ENCODE measurements around the gene SDE2. TPM values are rescaled to one million over a fixed set of nuclear protein-coding genes. Genes with fewer than 3 reads are reported as not detected.

Gene SDE2
- total RNA-seq, 1 donor from 2014 or later = 20.0 TPM

DNA sequence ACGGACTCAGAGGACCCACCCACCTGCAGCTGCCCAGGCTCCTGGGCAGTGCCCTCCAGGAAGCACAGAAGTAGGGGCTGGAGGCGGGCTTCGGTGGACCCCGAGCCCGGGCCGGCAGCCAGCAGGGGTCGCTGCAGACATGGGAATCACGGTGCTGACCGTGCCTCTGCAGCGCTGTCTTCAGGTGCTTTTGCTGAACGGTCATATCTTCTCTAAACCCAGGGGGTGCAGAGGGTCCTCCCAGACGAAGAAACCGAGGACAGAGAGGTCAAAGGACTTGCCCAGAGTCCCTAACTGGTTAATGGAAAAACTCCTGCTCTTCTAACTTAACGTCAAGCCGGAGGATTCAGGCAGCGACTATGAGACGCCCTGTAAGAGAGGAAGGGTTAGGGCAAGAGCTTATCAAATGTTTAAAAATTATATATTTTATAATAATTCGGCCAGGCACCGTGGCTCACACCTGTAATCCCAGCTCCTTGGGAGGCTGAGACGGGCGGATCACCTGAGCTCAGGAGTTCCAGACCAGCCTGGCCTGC lies 36.6 kb downstream of the SDE2 start:
- Mint-ChIP-seq H3K27ac (ENCODE audit: unreplicated experiment) (no peak overlapping the region), H3K27me3 (ENCODE audit: unreplicated experiment) (peaks cover 7% of the 10 kb centered on the region), H3K36me3 (ENCODE audit: unreplicated experiment) (no peaks in the 10 kb centered on the region), H3K4me1 (ENCODE audit: unreplicated experiment) (no peaks in the 10 kb centered on the region), H3K9me3 (ENCODE audit: unreplicated experiment) (no peaks in the 10 kb centered on the region), H3K4me3 (ENCODE audit: unreplicated experiment) (no peak overlapping the region)
- TF ChIP-seq, protein P1, sequence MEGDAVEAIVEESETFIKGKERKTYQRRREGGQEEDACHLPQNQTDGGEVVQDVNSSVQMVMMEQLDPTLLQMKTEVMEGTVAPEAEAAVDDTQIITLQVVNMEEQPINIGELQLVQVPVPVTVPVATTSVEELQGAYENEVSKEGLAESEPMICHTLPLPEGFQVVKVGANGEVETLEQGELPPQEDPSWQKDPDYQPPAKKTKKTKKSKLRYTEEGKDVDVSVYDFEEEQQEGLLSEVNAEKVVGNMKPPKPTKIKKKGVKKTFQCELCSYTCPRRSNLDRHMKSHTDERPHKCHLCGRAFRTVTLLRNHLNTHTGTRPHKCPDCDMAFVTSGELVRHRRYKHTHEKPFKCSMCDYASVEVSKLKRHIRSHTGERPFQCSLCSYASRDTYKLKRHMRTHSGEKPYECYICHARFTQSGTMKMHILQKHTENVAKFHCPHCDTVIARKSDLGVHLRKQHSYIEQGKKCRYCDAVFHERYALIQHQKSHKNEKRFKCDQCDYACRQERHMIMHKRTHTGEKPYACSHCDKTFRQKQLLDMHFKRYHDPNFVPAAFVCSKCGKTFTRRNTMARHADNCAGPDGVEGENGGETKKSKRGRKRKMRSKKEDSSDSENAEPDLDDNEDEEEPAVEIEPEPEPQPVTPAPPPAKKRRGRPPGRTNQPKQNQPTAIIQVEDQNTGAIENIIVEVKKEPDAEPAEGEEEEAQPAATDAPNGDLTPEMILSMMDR (IDR thresholded peaks at IDR 0.05) = peak; percentile 55
- DNase-seq (ENCODE audit: extremely low spot score, unreplicated experiment) = no peak

DNA sequence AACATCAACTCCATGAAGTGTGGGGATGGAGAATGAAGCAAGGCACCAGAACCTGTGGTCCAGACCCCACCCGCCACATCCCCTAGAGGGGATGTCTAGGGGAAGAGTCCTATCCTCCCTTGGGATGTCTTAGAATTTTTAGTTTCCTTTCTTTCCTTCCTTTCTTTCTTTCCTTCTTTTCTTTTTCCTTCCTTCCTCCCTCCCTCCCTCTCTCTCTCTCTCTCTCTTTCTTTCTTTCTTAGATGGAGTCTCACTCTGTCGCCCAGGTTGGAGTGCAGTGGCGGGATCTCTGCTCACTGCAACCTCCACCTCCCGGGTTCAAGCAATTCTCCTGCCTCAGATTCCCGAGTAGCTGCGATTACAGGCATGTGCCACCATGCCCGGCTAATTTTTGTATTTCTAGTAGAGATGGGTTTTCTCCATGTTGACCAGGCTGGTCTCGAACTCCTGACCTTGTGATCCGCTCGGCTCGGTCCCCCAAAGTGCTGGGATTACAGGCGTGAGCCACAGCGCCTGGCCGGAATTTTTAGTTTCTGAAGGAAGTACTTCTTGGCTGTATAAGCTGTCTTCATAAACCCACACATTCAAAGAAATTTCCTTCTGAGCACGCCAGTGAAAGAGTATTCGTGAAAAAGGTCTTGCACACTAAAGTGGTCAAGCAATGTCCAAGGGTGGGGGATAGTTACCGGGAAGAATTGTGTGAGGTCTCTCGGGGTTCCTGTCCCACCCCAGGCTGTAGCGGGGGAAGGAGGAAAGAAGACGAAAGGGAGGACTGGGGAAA lies 37.3 kb downstream of the SDE2 start:
- no peaks in the 10 kb centered on the region for H3K9me3 Mint-ChIP-seq (ENCODE audit: unreplicated experiment)
- H3K4me1 Mint-ChIP-seq (ENCODE audit: unreplicated experiment) = no peaks in the 10 kb centered on the region
- TF ChIP-seq, protein P1 (IDR thresholded peaks at IDR 0.05) = no peak
- DNase-seq (ENCODE audit: extremely low spot score, unreplicated experiment) = no peak
- H3K27ac Mint-ChIP-seq (ENCODE audit: unreplicated experiment) = no peak overlapping the region
- H3K27me3 Mint-ChIP-seq (ENCODE audit: unreplicated experiment) = peaks cover 7% of the 10 kb centered on the region
- H3K36me3 Mint-ChIP-seq (ENCODE audit: unreplicated experiment) = no peaks in the 10 kb centered on the region
- no peak overlapping the region for H3K4me3 Mint-ChIP-seq (ENCODE audit: unreplicated experiment)

DNA sequence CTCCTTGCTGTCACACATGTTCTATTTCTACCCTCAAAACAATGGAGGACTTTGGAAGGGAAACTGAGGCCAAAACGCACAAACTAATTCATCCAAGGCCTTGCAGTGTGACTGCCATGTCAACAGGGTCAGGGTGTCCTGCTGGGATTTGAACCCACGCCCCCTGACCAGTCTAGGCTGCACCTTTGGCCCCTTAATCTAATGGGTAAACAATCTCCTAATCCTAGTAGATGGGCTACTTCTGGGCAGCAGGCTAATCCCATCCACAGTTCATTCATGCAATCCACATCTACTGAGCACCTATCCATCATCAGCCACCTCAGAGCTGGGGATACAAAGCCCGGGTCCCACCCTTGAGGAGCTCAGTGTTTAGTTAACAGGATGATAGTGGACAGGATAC lies 41.1 kb downstream of the SDE2 start:
- Mint-ChIP-seq H3K27me3 (ENCODE audit: unreplicated experiment) (peaks cover 23% of the 10 kb centered on the region), H3K4me3 (ENCODE audit: unreplicated experiment) (no peak overlapping the region), H3K4me1 (ENCODE audit: unreplicated experiment) (no peaks in the 10 kb centered on the region), H3K9me3 (ENCODE audit: unreplicated experiment) (no peaks in the 10 kb centered on the region), H3K36me3 (ENCODE audit: unreplicated experiment) (no peaks in the 10 kb centered on the region), H3K27ac (ENCODE audit: unreplicated experiment) (no peak overlapping the region)
- no peak for DNase-seq (ENCODE audit: extremely low spot score, unreplicated experiment)
- TF ChIP-seq, protein P1 (IDR thresholded peaks at IDR 0.05) = no peak

DNA sequence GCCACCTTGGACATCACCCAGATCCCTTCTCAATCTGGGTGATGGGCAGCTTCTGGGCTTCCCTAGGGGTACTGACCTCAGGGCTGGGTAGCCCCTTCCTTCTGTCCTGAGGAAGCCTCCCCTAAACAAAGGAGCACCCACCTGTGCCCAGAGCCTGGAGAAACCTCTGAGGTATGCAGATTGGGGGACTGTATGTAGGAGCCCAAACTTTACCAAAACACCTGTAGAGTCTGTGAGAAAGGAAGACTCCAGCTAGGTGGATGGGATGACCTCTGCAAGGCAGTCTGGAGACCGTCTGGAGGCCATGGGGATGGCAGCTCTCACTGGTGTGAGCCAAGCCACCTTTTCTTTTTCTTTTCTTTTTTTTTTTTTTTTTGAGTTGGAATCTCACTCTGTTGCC lies 44.4 kb downstream of the SDE2 start:
- Mint-ChIP-seq H3K36me3 (ENCODE audit: unreplicated experiment) (no peaks in the 10 kb centered on the region), H3K27me3 (ENCODE audit: unreplicated experiment) (peaks cover 33% of the 10 kb centered on the region), H3K27ac (ENCODE audit: unreplicated experiment) (no peak overlapping the region), H3K4me1 (ENCODE audit: unreplicated experiment) (no peaks in the 10 kb centered on the region), H3K4me3 (ENCODE audit: unreplicated experiment) (no peak overlapping the region), H3K9me3 (ENCODE audit: unreplicated experiment) (no peaks in the 10 kb centered on the region)
- DNase-seq (ENCODE audit: extremely low spot score, unreplicated experiment) = no peak
- TF ChIP-seq, protein P1 (IDR thresholded peaks at IDR 0.05) = no peak

DNA sequence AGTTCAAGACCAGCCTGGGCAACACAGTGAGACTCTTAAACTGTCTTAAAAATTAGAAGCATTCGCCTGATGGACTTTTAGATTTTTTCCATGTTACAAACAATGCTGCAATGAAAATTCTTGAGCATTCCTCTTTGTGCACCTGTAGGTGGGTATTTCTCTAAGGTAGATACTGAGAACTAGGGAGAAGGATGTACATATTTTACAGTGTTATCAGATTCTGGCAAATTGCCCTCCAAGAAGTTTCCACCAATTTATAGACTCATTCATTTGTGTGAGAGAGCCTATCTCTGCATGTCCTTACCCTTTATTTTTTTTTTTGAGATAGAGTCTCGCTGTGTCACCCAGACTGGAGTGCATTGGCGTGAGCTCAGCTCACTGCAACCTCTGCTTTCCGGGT lies 45.8 kb downstream of the SDE2 start:
- DNase-seq (ENCODE audit: extremely low spot score, unreplicated experiment) = no peak
- H3K4me3 Mint-ChIP-seq (ENCODE audit: unreplicated experiment) = no peak overlapping the region
- no peaks in the 10 kb centered on the region for H3K9me3 Mint-ChIP-seq (ENCODE audit: unreplicated experiment)
- TF ChIP-seq, protein P1 (IDR thresholded peaks at IDR 0.05) = no peak
- H3K27me3 Mint-ChIP-seq (ENCODE audit: unreplicated experiment) = peaks cover 43% of the 10 kb centered on the region
- H3K36me3 Mint-ChIP-seq (ENCODE audit: unreplicated experiment) = no peaks in the 10 kb centered on the region
- no peaks in the 10 kb centered on the region for H3K4me1 Mint-ChIP-seq (ENCODE audit: unreplicated experiment)
- no peak overlapping the region for H3K27ac Mint-ChIP-seq (ENCODE audit: unreplicated experiment)

Measured in osteocyte (in vitro differentiated cells).